Measurements from ENCODE around the gene HCFC1R1.

HCFC1R1 gene

GRCh38 chr16:2985462-2985861 is 38.3 kb downstream of the HCFC1R1 start:
- no peaks in the 10 kb centered on the region for H3K79me2 ChIP-seq (ENCODE audit: low read length)
- no peak for TF ChIP-seq EZH2phosphoT487 (IDR thresholded peaks at IDR 0.05; ENCODE audit: low read length)
- no peak for TF ChIP-seq CTCF (IDR thresholded peaks at IDR 0.05; ENCODE audit: low read length)
- TF ChIP-seq EZH2 (optimal IDR thresholded peaks at IDR 0.05; ENCODE audit: low read depth, low read length), result no peak
- H3K9me3 ChIP-seq (replicated peaks; ENCODE audit: insufficient read depth, low read length), result no peaks in the 10 kb centered on the region
- H4K20me1 ChIP-seq (ENCODE audit: insufficient read depth, low read length), result no peaks in the 10 kb centered on the region
- H3K9ac ChIP-seq (ENCODE audit: low read length), result no peak overlapping the region
- H2AFZ ChIP-seq (ENCODE audit: low read length), result no peak overlapping the region
- H3K4me2 ChIP-seq (ENCODE audit: low read depth, low read length), result no peak overlapping the region
- H3K36me3 ChIP-seq (replicated peaks; ENCODE audit: insufficient read depth, low read length), result no peaks in the 10 kb centered on the region
- H3K4me1 ChIP-seq (ENCODE audit: low read length), result peaks cover 5% of the 10 kb centered on the region; the same call in 1 of the 2 replicates
- H3K27ac ChIP-seq (ENCODE audit: low read length), result no peak overlapping the region
- no peak for DNase-seq
- H3K9me2 ChIP-seq (replicated peaks; ENCODE audit: insufficient read depth, low read length), result no peaks in the 10 kb centered on the region
- 0 out of 2 replicates have a peak, but pooled peaks cover 2% of the 10 kb centered on the region for H3F3A ChIP-seq (ENCODE audit: insufficient read depth, low read length)
- H3K27me3 ChIP-seq (replicated peaks; ENCODE audit: insufficient read depth, low read length), result peaks cover 66% of the 10 kb centered on the region
- no peak overlapping the region for H3K4me3 ChIP-seq (ENCODE audit: low read length)

- TF ChIP-seq CTCF (IDR thresholded peaks at IDR 0.05; ENCODE audit: low read length), result peak; percentile 90
- no peak for TF ChIP-seq EZH2phosphoT487 (IDR thresholded peaks at IDR 0.05; ENCODE audit: low read length)
- Histone ChIP-seq H3K4me3 (ENCODE audit: low read length) (peak overlapping the region; percentile 43; the same call in 1 of the 2 replicates), H3K4me1 (ENCODE audit: low read length) (peaks cover 5% of the 10 kb centered on the region; the same call in 1 of the 2 replicates), H3K9ac (ENCODE audit: low read length) (no peak overlapping the region), H3K27me3 (replicated peaks; ENCODE audit: insufficient read depth, low read length) (peaks cover 49% of the 10 kb centered on the region), H3K27ac (ENCODE audit: low read length) (no peak overlapping the region), H3K36me3 (replicated peaks; ENCODE audit: insufficient read depth, low read length) (no peaks in the 10 kb centered on the region), H3K79me2 (ENCODE audit: low read length) (peaks cover 15% of the 10 kb centered on the region), H3K9me2 (replicated peaks; ENCODE audit: insufficient read depth, low read length) (no peaks in the 10 kb centered on the region), H3K9me3 (replicated peaks; ENCODE audit: insufficient read depth, low read length) (no peaks in the 10 kb centered on the region), H4K20me1 (ENCODE audit: insufficient read depth, low read length) (no peaks in the 10 kb centered on the region), H3F3A (ENCODE audit: insufficient read depth, low read length) (0 out of 2 replicates have a peak, but pooled peaks cover 2% of the 10 kb centered on the region), H3K4me2 (ENCODE audit: low read depth, low read length) (peak overlapping the region; percentile 74; the same call in 1 of the 2 replicates), H2AFZ (ENCODE audit: low read length) (peak overlapping the region; percentile 61; the same call in 1 of the 2 replicates)
- peak; percentile 70 for DNase-seq
Observed at GRCh38 chr16:2983706-2984136, 40.0 kb downstream of the HCFC1R1 start.

GRCh38 chr16:2982402-2982801 is 41.3 kb downstream of the HCFC1R1 start:
- Histone ChIP-seq H3K4me2 (ENCODE audit: low read depth, low read length) (no peak overlapping the region), H3K27ac (ENCODE audit: low read length) (no peak overlapping the region), H3K9ac (ENCODE audit: low read length) (no peak overlapping the region)

More at GRCh38 chr16:2982402-2982801, 41.3 kb downstream of the HCFC1R1 start:
- no peaks in the 10 kb centered on the region for H4K20me1 ChIP-seq (ENCODE audit: insufficient read depth, low read length)
- TF ChIP-seq CTCF (IDR thresholded peaks at IDR 0.05; ENCODE audit: low read length) (no peak), EZH2 (optimal IDR thresholded peaks at IDR 0.05; ENCODE audit: low read depth, low read length) (no peak), EZH2phosphoT487 (IDR thresholded peaks at IDR 0.05; ENCODE audit: low read length) (no peak)
- H3K36me3 ChIP-seq (replicated peaks; ENCODE audit: insufficient read depth, low read length), result no peaks in the 10 kb centered on the region
- H3K4me3 ChIP-seq (ENCODE audit: low read length), result no peak overlapping the region
- DNase-seq, result no peak
- peaks cover 26% of the 10 kb centered on the region for H3K79me2 ChIP-seq (ENCODE audit: low read length)
- H3K4me1 ChIP-seq (ENCODE audit: low read length), result peaks cover 5% of the 10 kb centered on the region; the same call in 1 of the 2 replicates
- no peaks in the 10 kb centered on the region for H3K9me3 ChIP-seq (replicated peaks; ENCODE audit: insufficient read depth, low read length)
- no peaks in the 10 kb centered on the region for H3K9me2 ChIP-seq (replicated peaks; ENCODE audit: insufficient read depth, low read length)
- peaks cover 35% of the 10 kb centered on the region for H3K27me3 ChIP-seq (replicated peaks; ENCODE audit: insufficient read depth, low read length)
- 0 out of 2 replicates have a peak, but pooled peaks cover 2% of the 10 kb centered on the region for H3F3A ChIP-seq (ENCODE audit: insufficient read depth, low read length)
- H2AFZ ChIP-seq (ENCODE audit: low read length), result no peak overlapping the region
